ENCODE data around the gene DTNB.

- TF ChIP-seq, protein P1, sequence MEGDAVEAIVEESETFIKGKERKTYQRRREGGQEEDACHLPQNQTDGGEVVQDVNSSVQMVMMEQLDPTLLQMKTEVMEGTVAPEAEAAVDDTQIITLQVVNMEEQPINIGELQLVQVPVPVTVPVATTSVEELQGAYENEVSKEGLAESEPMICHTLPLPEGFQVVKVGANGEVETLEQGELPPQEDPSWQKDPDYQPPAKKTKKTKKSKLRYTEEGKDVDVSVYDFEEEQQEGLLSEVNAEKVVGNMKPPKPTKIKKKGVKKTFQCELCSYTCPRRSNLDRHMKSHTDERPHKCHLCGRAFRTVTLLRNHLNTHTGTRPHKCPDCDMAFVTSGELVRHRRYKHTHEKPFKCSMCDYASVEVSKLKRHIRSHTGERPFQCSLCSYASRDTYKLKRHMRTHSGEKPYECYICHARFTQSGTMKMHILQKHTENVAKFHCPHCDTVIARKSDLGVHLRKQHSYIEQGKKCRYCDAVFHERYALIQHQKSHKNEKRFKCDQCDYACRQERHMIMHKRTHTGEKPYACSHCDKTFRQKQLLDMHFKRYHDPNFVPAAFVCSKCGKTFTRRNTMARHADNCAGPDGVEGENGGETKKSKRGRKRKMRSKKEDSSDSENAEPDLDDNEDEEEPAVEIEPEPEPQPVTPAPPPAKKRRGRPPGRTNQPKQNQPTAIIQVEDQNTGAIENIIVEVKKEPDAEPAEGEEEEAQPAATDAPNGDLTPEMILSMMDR (conservative IDR thresholded peaks at IDR 0.05; ENCODE audit: low read depth, low read length) = no peak
- TF ChIP-seq MXI1 (IDR thresholded peaks at IDR 0.05; ENCODE audit: borderline replicate concordance, low read depth, low read length) = no peak
- no peak for TF ChIP-seq POLR2A (IDR thresholded peaks at IDR 0.05; ENCODE audit: low read depth, low read length)
Observed at GRCh38 chr2:25623361-25623760, 50.0 kb downstream of the DTNB start.
